Measurements from ENCODE around the gene EXOC4.

The EXOC4 gene

DNA sequence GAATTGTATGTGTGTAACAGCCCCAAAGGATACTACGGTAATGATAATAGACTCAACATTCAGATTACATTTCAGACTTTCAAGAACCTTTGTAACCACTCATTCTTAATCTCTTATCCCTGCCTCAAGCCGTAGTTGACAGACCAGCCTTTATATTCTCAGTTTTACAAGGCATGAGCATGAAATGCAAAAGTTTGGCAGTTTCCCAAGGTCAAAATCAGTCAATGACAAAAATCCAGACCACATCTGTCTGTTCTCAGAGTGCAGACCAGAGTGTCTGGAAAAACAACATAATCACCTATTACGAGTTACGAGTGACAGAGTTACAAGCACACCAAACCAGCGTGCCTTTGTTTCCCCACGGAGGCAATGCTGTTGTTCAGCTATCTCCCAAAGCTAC lies 695.7 kb downstream of the EXOC4 start:
- no peak for DNase-seq (ENCODE audit: low read depth in 2 of 2)
- no peak overlapping the region for H3K4me3 ChIP-seq (replicated peaks in 1 of 2; ENCODE audit: low read depth in 2 of 2, low read length in 2 of 2)
- TF ChIP-seq, protein P1, sequence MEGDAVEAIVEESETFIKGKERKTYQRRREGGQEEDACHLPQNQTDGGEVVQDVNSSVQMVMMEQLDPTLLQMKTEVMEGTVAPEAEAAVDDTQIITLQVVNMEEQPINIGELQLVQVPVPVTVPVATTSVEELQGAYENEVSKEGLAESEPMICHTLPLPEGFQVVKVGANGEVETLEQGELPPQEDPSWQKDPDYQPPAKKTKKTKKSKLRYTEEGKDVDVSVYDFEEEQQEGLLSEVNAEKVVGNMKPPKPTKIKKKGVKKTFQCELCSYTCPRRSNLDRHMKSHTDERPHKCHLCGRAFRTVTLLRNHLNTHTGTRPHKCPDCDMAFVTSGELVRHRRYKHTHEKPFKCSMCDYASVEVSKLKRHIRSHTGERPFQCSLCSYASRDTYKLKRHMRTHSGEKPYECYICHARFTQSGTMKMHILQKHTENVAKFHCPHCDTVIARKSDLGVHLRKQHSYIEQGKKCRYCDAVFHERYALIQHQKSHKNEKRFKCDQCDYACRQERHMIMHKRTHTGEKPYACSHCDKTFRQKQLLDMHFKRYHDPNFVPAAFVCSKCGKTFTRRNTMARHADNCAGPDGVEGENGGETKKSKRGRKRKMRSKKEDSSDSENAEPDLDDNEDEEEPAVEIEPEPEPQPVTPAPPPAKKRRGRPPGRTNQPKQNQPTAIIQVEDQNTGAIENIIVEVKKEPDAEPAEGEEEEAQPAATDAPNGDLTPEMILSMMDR (IDR thresholded peaks at IDR 0.05; ENCODE audit: low read depth, low read length), result no peak

DNA sequence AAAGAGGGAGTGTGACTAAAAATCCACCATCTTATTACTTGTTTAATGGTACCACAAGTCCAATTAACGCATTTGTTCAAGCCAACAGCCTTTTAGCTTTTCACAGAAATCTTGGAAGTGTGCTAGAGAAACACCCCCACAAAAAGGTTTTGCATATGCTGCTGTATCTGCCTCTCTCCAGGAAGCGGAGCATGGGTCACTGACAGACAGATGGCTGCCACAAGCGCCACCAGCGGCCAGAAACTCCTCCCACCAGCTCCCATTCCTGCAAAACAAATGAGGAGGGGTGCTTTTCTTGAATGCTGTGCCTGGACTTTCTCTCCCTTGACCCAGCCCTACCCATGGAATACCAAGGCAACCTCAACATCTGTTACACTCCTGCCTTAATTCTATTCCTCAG lies 698.0 kb downstream of the EXOC4 start:
- DNase-seq (ENCODE audit: low read depth in 2 of 2), result no peak
- TF ChIP-seq, protein P1 (IDR thresholded peaks at IDR 0.05; ENCODE audit: low read depth, low read length), result no peak
- no peak overlapping the region for H3K4me3 ChIP-seq (replicated peaks in 1 of 2; ENCODE audit: low read depth in 2 of 2, low read length in 2 of 2)

DNA sequence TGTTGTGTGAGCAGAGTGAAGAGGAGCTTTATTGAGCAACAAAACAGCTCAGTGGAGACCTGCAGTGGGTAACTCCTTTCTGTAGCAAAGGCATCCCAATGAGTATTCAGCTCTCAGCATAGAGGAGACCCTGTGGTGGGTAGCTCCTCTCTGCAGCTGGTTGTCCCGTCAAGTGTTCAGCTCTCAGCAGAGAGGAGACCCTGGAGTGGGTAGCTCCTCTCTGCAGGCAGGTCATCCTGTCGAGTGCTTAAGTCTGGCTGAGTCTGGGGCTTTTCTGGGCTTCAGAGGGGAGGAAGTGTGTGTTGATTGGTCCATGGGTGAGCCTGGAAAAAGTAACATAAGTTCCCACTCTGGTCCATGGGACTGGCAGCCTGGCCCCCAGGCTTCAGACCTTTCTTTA lies 702.3 kb downstream of the EXOC4 start:
- no peak for DNase-seq (ENCODE audit: low read depth in 2 of 2)
- TF ChIP-seq, protein P1 (IDR thresholded peaks at IDR 0.05; ENCODE audit: low read depth, low read length), result no peak
- no peak overlapping the region for H3K4me3 ChIP-seq (replicated peaks in 1 of 2; ENCODE audit: low read depth in 2 of 2, low read length in 2 of 2)

DNA sequence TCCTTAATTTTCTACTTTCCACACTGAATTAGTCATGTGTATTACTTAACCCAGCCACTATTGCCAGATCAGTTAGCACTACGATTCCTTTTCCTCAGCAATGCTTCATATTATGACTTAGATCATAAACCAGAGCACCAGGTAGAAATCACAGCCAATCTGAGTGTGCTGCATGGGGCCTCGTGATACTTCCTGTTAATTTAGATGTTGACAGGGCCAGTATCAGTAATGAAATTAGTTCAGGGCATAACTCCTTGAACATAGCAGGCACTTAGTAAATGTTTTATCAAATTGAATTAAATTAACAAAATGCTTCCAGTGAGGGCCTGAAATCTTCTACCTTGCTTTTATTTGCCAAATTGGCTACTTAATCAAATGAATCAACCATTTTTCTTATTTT lies 705.0 kb downstream of the EXOC4 start:
- no peak for DNase-seq (ENCODE audit: low read depth in 2 of 2)
- TF ChIP-seq, protein P1 (IDR thresholded peaks at IDR 0.05; ENCODE audit: low read depth, low read length), result no peak
- H3K4me3 ChIP-seq (replicated peaks in 1 of 2; ENCODE audit: low read depth in 2 of 2, low read length in 2 of 2), result no peak overlapping the region

DNA sequence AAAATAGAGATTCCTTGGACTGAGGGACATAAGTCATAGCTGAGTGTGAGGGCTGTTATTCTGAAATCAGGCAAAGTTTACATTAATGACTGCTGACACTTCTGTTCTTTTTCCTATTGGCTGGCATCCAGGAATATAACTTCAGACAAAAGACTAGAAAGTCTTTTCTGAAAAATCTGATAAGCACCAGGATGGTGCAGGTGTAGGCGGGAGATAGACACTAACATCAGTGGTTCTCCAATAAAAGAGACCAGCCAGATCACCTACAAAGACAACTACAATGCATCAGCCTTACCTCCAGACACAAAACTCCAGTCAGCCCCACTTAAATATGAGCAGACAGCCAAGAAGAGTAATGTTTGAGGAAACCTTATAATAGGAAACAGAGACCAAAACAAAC lies 705.9 kb downstream of the EXOC4 start:
- TF ChIP-seq, protein P1 (IDR thresholded peaks at IDR 0.05; ENCODE audit: low read depth, low read length), result no peak
- DNase-seq (ENCODE audit: low read depth in 2 of 2), result no peak
- no peak overlapping the region for H3K4me3 ChIP-seq (replicated peaks in 1 of 2; ENCODE audit: low read depth in 2 of 2, low read length in 2 of 2)

DNA sequence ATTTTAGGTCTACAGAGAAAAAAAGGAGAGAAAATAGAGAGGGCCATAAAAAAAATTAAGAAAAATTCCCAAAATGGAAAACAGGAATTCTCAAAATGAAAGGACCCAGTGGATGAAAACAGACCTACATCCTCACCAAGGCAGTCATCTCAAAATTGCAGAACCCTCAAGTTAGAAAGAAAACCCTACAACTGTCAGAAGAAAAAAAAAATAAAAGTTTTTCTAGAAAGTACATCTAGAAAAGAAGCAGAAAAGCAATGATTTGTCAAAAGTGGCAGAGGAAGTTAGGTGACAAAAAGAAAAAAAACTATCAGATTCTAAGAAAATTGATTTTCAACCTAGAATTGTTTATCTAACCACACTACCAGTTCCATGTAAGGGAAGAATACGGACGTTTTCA lies 706.6 kb downstream of the EXOC4 start:
- no peak overlapping the region for H3K4me3 ChIP-seq (replicated peaks in 1 of 2; ENCODE audit: low read depth in 2 of 2, low read length in 2 of 2)
- DNase-seq (ENCODE audit: low read depth in 2 of 2), result no peak
- TF ChIP-seq, protein P1 (IDR thresholded peaks at IDR 0.05; ENCODE audit: low read depth, low read length), result no peak

DNA sequence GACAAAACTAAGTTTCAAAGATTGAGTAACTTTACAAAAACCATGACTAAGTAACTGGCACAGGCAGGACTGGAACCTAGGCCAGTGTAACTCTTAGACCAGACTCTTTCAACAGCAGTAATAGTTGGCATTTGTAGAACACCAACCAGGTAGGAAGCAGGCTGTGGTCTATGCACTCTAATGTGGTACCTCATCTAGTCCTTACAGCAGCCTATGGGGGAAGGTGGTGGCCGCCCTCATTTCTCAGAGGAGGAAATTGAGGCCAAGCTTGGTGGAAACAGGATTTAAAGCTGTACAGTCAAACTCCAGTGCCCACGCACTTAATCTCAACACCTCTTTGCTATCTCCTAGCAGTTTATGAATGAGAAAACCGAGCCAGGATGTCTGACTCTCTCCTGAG lies 708.8 kb downstream of the EXOC4 start:
- no peak for DNase-seq (ENCODE audit: low read depth in 2 of 2)
- H3K4me3 ChIP-seq (replicated peaks in 1 of 2; ENCODE audit: low read depth in 2 of 2, low read length in 2 of 2), result no peak overlapping the region
- TF ChIP-seq, protein P1 (IDR thresholded peaks at IDR 0.05; ENCODE audit: low read depth, low read length), result no peak

Data from cardiac fibroblast (primary cell).